ENCODE data around the gene NCOA3.

- TF ChIP-seq EZH2 (IDR thresholded peaks at IDR 0.05; ENCODE audit: low read length, missing control alignments) (no peak), CTCF (conservative IDR thresholded peaks at IDR 0.05 in 1 of 2, IDR thresholded peaks at IDR 0.05 in 1 of 2; ENCODE audit: low read depth in 1 of 2, low read length in 2 of 2) (no peak)
Measured at GRCh38 chr20:47466704-47467459, 34.8 kb upstream of the NCOA3 start.
